ENCODE results near the gene LCT.
"Not testable (repeated sequence)": the region's sequence is repeated elsewhere in the genome, so short reads cannot be mapped to it uniquely, and the experiment has no call there.

Gene LCT

GRCh38 chr2:135836596-135837270 lies at the start of gene LCT:
Gene LCT, minus strand, starts transcription at chr2:135837184. Its CDS starts 15 bp downstream, at chr2:135837169.
- no peak for DNase-seq

GRCh38 chr2:135885709-135886108 lies 48.7 kb upstream of the LCT start:
- DNase-seq, result no peak

GRCh38 chr2:135882415-135882814 lies 45.4 kb upstream of the LCT start:
- no peak for DNase-seq

GRCh38 chr2:135876770-135877169 lies 39.8 kb upstream of the LCT start:
- not testable (repeated sequence) for DNase-seq

- peak; percentile 92 to 94 for DNase-seq
These were observed 39.2 kb upstream of the LCT start, which contains the start of gene MCM6 for GRCh38 chr2:135876066-135876711. Gene MCM6, minus strand, starts transcription at chr2:135876443. Its CDS starts 78 bp downstream, at chr2:135876365.

GRCh38 chr2:135875491-135876065 lies 38.6 kb upstream of the LCT start:
- DNase-seq, result no peak

GRCh38 chr2:135874777-135875365 lies 37.9 kb upstream of the LCT start:
- no peak for DNase-seq

- no peak for DNase-seq
These were observed 33.6 kb upstream of the LCT start for GRCh38 chr2:135870571-135870970.

GRCh38 chr2:135863233-135863632 lies 26.2 kb upstream of the LCT start:
- DNase-seq, result no peak

GRCh38 chr2:135862718-135863117 lies 25.7 kb upstream of the LCT start:
- DNase-seq, result no peak

- no peak for DNase-seq
These were observed 16.4 kb upstream of the LCT start for GRCh38 chr2:135853401-135853800.

- no peak for DNase-seq
These were observed 14.9 kb upstream of the LCT start for GRCh38 chr2:135851858-135852257.

- no peak for DNase-seq
These were observed 14.1 kb upstream of the LCT start for GRCh38 chr2:135850892-135851668.

- no peak for DNase-seq
These were observed 12.1 kb upstream of the LCT start for GRCh38 chr2:135849087-135849486.

- no peak for DNase-seq
These were observed 9.0 kb upstream of the LCT start for GRCh38 chr2:135845997-135846396.

- DNase-seq, result no peak
These were observed 8.3 kb upstream of the LCT start for GRCh38 chr2:135845257-135845656.

- no peak for DNase-seq
These were observed 7.4 kb upstream of the LCT start for GRCh38 chr2:135844301-135844895.

- DNase-seq, result no peak
These were observed 6.7 kb upstream of the LCT start for GRCh38 chr2:135843671-135844070.

- no peak for DNase-seq
These were observed 3.6 kb upstream of the LCT start for GRCh38 chr2:135840601-135841000.

GRCh38 chr2:135839713-135840112 lies 2.7 kb upstream of the LCT start:
- no peak for DNase-seq

- DNase-seq, result no peak
These were observed 1.5 kb upstream of the LCT start for GRCh38 chr2:135838502-135838901.

- DNase-seq, result no peak
These were observed 4.1 kb downstream of the LCT start for GRCh38 chr2:135832891-135833290.
